Measurements from ENCODE around the gene ARHGEF12. TPM values are rescaled to one million over a fixed set of nuclear protein-coding genes. Genes with fewer than 3 reads are reported as not detected.
A peak's percentile ranks its signal among the peaks of the same experiment; 100 is the strongest.

The ARHGEF12 gene
- total RNA-seq, 1 donor from 2014 or later: 17.7 TPM

DNA sequence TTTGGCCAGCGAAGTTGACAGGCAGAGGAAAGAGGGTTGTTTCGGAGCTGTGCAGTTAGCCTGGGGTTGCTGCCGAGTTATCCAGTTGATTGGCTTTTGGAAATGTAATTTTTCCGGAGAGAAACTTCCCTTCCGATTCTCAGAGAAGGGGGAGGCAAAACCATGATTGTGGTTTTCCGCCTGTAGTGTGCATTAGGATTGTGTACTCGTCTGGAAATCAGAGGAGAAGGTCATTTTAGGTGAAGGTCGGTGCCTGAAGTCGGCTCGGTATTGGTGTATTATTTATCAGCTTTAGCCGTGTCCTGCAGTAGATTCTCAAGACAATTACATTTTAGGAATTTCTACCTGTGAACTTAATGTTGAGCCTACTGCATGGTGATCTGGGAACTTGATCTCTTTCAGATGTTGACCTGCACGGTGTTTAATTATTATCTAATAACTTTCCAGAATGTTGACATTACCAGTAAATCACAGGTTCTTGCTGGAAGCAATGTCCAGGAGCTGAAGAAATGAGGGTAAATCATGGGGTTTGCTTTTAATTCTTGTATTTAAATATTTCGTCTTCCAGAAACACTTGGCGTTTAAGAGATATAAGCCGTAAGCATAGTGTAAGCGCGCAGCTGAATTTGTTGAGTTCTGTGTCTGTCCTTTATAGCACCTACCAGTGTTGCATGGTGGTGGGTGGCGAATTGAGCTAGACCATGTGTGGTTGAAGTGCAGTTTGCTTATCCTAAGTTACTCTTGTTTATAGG lies 1.3 kb downstream of the ARHGEF12 start:
- H3K4me1 Mint-ChIP-seq (ENCODE audit: low read depth): peaks cover 37% of the 10 kb centered on the region
- DNase-seq (ENCODE audit: low spot score): no peak
- H3K27ac Mint-ChIP-seq: peak overlapping the region; percentile 53
- peaks cover 5% of the 10 kb centered on the region for H3K9me3 Mint-ChIP-seq
- H3K4me3 Mint-ChIP-seq (ENCODE audit: low read depth): peak overlapping the region; percentile 91
- H3K27me3 Mint-ChIP-seq (ENCODE audit: low read depth): peaks cover 61% of the 10 kb centered on the region
- intact Hi-C loops (cut with micrococcal nuclease): loop anchor here (10.0 kb wide), 1 partner anchor 347 kb away; no protein-coding TSS in a partner anchor
- H3K36me3 Mint-ChIP-seq (ENCODE audit: low read depth): peaks cover 13% of the 10 kb centered on the region

DNA sequence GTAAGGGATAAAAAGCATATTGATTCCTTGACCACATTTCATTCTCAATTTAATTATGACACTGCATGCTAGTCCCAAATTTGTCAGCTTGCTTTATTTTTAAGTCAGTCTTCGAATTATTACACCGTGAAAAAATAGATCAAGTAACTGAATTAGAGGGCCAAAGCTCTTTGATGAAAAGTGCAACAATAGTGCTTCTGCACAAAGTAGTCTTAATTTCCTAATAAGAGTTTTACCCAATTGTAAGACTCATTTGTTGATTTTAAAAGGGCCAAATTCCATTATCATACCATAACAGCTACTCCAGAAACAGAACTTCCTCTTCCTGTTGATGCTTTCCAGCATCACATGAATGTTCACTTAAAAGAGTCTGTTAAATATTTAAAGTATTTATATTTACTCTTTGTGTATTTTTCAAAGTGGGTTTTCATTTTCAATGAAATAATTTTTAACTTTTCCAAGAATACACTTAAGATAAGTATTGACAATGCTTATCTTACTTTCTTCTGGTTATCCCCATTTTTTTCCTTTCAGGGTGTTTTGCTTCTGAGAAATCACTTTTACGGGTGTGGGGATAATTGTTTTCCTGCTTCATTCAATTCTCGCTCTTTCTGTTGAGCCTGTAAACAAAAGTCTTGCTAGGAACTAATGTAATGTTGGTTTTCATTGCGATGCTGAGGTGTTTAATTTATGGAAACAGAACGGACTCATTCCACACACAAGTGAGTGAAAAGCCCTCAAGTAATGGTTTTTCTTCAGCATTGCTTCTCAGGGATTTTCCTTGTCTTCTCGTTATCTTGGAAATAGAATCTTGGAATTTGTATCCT lies 2.1 kb downstream of the ARHGEF12 start:
- DNase-seq (ENCODE audit: low spot score): no peak
- Mint-ChIP-seq H3K9me3 (peaks cover 6% of the 10 kb centered on the region), H3K36me3 (ENCODE audit: low read depth) (peaks cover 13% of the 10 kb centered on the region), H3K27me3 (ENCODE audit: low read depth) (peaks cover 58% of the 10 kb centered on the region), H3K4me1 (ENCODE audit: low read depth) (peaks cover 37% of the 10 kb centered on the region), H3K4me3 (ENCODE audit: low read depth) (peak overlapping the region; percentile 91), H3K27ac (no peak overlapping the region)
- intact Hi-C loops (cut with micrococcal nuclease): loop anchor here (10.0 kb wide), 1 partner anchor 346 kb away; no protein-coding TSS in a partner anchor

DNA sequence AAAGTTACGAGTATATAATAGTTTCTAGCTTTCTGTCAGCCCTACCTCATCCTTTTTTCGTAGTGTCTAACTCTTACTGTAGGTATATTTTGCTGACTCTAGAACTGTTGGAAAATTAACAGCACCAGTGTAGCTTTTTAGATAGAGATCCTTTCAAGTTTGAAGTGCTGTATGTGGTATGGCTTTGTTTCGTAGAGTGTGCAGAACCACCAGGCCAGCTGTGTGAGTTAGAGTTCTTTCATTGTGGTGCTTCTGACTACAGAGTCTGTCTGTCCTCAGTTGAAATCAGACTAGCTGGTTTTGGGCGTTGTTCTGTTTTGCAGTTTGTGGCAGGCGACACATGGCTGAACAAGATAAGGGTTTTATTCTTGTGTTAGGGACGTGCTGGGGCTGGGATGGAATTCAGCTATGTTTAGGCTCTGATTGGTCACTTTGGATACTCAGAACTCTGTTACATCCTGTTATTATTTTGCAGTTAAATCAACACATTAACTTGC lies 3.2 kb downstream of the ARHGEF12 start:
- Mint-ChIP-seq H3K9me3 (peaks cover 6% of the 10 kb centered on the region), H3K27me3 (ENCODE audit: low read depth) (peaks cover 55% of the 10 kb centered on the region), H3K27ac (no peak overlapping the region), H3K4me3 (ENCODE audit: low read depth) (no peak overlapping the region), H3K36me3 (ENCODE audit: low read depth) (peaks cover 13% of the 10 kb centered on the region), H3K4me1 (ENCODE audit: low read depth) (peaks cover 42% of the 10 kb centered on the region)
- intact Hi-C loops (cut with micrococcal nuclease): loop anchor here (10.0 kb wide), 1 partner anchor 345 kb away; no protein-coding TSS in a partner anchor
- DNase-seq (ENCODE audit: low spot score): no peak

DNA sequence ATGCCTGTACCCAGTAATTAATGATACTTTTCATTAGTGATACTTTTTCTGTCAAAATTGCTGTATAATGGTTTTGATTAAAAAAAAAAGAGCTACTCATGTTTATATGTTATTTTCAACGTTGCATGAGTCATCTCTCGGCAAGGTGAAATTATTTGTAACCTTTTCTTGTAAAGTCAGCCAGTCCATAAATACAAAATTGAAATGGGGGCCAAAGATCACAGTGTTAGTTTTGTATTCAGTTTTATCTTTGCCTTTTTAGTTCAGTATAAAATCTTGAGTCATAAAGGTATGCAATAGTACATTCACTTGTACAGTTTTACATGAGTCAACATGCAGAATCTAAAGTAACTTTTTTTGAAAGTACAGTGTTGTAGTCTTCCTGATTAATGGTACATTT lies 4.3 kb downstream of the ARHGEF12 start:
- intact Hi-C loops (cut with micrococcal nuclease): loop anchor here (10.0 kb wide), 1 partner anchor 694 kb away; no protein-coding TSS in a partner anchor
- H3K27me3 Mint-ChIP-seq (ENCODE audit: low read depth): peaks cover 55% of the 10 kb centered on the region
- H3K27ac Mint-ChIP-seq: no peak overlapping the region
- peaks cover 6% of the 10 kb centered on the region for H3K9me3 Mint-ChIP-seq
- peaks cover 13% of the 10 kb centered on the region for H3K36me3 Mint-ChIP-seq (ENCODE audit: low read depth)
- H3K4me1 Mint-ChIP-seq (ENCODE audit: low read depth): peaks cover 47% of the 10 kb centered on the region
- H3K4me3 Mint-ChIP-seq (ENCODE audit: low read depth): no peak overlapping the region
- DNase-seq (ENCODE audit: low spot score): no peak

DNA sequence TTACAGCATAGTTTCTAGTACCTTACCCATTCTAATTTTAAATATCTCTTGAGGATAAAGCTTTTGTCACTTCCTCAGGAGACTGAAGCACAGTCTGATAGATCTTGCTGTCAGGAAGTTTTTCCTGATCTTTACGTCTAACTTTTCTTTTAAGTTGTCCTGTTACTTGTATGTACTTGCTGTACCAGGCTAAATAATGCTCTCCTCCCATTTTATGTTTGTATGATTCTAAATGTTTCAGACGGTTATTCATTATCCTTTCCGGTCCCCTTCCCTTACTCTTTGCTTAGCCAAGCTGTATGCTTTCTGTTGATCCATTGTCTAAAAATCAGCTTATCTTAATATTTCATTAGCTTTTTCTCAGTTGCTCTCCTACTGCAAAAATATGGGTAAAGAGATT lies 6.0 kb downstream of the ARHGEF12 start:
- H3K4me3 Mint-ChIP-seq (ENCODE audit: low read depth): no peak overlapping the region

DNA sequence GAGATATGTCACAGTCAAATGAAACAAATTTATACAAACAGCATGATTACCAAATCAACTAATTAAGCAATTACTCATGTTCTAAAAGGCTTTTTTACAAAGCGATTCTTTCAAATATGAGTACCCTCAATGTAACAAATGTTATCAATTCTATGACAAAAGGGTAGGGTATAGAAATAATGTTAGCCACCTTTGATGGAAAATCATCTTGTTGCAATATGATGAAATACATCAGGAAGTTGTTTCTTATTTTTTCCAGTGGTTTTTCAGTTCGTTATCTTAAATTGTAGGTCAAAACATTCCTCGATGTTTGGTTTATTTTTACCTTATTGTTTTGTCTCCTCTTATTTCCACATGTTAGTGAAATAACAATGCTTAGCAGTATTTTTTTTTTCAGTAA lies 6.5 kb downstream of the ARHGEF12 start:
- Mint-ChIP-seq H3K27me3 (ENCODE audit: low read depth) (peaks cover 64% of the 10 kb centered on the region), H3K27ac (no peak overlapping the region), H3K4me3 (ENCODE audit: low read depth) (no peak overlapping the region), H3K9me3 (peaks cover 6% of the 10 kb centered on the region), H3K4me1 (ENCODE audit: low read depth) (peaks cover 43% of the 10 kb centered on the region), H3K36me3 (ENCODE audit: low read depth) (peaks cover 13% of the 10 kb centered on the region)
- DNase-seq (ENCODE audit: low spot score): no peak
- intact Hi-C loops (cut with micrococcal nuclease): loop anchor here (10.0 kb wide), 1 partner anchor 692 kb away; no protein-coding TSS in a partner anchor

More for the DNA sequence above, 6.0 kb downstream of the ARHGEF12 start:
- peaks cover 64% of the 10 kb centered on the region for H3K27me3 Mint-ChIP-seq (ENCODE audit: low read depth)
- peaks cover 46% of the 10 kb centered on the region for H3K4me1 Mint-ChIP-seq (ENCODE audit: low read depth)
- no peak overlapping the region for H3K27ac Mint-ChIP-seq
- intact Hi-C loops (cut with micrococcal nuclease): loop anchor here (10.0 kb wide), 1 partner anchor 693 kb away; no protein-coding TSS in a partner anchor
- peaks cover 13% of the 10 kb centered on the region for H3K36me3 Mint-ChIP-seq (ENCODE audit: low read depth)
- no peak for DNase-seq (ENCODE audit: low spot score)
- peaks cover 6% of the 10 kb centered on the region for H3K9me3 Mint-ChIP-seq

DNA sequence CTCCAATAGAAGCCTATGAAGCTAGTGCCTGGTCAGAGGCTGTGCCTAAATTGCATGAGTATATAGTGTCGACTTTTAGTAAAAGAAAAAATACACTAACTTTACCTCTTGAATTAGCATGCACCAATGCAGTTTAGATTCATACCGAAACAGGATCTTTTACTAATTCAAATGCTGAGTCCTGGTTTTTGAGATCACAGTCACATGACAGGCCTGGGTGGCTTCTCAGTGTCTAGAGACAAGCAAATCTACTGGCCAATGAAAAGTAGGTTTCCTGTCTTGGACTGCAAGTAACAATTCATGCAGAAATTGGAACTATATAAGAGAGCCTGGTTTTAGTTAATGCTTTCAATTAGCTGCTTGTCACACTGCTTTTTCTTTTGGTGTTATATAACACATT lies 7.2 kb downstream of the ARHGEF12 start:
- H3K27me3 Mint-ChIP-seq (ENCODE audit: low read depth): peaks cover 59% of the 10 kb centered on the region
- no peak overlapping the region for H3K4me3 Mint-ChIP-seq (ENCODE audit: low read depth)
- peaks cover 38% of the 10 kb centered on the region for H3K4me1 Mint-ChIP-seq (ENCODE audit: low read depth)
- no peak for DNase-seq (ENCODE audit: low spot score)
- H3K36me3 Mint-ChIP-seq (ENCODE audit: low read depth): peaks cover 8% of the 10 kb centered on the region
- H3K27ac Mint-ChIP-seq: no peak overlapping the region
- peaks cover 6% of the 10 kb centered on the region for H3K9me3 Mint-ChIP-seq
- intact Hi-C loops (cut with micrococcal nuclease): loop anchor here (10.0 kb wide), 1 partner anchor 691 kb away; no protein-coding TSS in a partner anchor

DNA sequence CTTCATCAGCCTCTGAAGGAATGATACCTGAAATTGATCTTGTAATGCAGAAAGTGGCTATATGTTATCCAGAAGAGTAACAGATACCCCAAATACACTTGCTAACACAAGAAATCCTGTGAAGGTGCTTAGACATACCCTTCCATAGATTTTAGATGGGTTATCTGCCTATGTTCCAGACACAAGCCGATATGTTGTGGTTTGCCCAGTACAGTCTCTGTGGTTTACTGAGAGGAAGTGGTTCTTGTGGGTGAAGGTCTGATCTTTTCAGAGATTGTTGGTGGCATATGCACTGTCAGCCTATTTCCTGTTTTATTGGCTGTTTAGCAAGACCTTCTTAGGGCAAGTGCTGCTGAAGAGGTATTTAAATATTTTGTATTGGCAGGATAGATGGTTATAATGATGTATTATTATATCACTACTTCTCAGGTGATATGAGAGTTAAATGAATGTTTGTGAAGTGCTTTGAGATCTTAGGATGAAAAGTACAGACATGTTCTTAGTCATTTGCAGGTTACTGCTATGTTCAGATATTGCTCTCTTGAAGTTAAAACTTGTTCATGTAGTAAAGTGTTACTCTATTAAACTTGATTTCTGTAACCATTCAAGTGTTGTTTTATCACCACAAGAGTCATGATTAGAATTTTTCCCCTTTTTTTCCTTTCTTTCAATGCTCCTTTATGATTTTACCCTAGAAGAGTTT lies 8.2 kb downstream of the ARHGEF12 start:
- Mint-ChIP-seq H3K9me3 (peaks cover 6% of the 10 kb centered on the region), H3K27me3 (ENCODE audit: low read depth) (peaks cover 59% of the 10 kb centered on the region), H3K4me3 (ENCODE audit: low read depth) (peak overlapping the region; percentile 23)

DNA sequence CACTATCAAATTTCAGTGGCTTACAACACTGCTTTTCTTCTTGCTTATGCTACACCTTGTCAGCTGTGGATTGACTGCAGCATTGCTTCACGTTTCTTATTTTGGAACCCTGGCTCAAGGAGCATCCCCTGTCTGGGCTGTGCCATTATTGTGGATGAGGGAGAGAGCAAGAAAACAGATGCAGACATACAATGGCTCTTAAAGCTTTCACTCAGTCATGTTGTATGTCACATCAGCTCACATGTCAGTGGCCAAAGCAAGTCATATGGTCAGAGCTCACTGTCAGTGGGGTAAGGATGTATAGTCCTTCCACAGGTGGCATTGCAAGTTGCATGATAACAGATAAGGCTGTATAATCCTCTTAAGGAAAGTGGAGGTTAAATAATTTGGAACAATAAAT lies 10.0 kb downstream of the ARHGEF12 start:
- no peak for DNase-seq (ENCODE audit: low spot score)
- Mint-ChIP-seq H3K27me3 (ENCODE audit: low read depth) (peaks cover 58% of the 10 kb centered on the region), H3K4me1 (ENCODE audit: low read depth) (peaks cover 27% of the 10 kb centered on the region), H3K36me3 (ENCODE audit: low read depth) (peaks cover 5% of the 10 kb centered on the region), H3K9me3 (peaks cover 6% of the 10 kb centered on the region), H3K4me3 (ENCODE audit: low read depth) (no peak overlapping the region), H3K27ac (no peak overlapping the region)
- intact Hi-C loops (cut with micrococcal nuclease): loop anchor here (10.0 kb wide), 1 partner anchor 689 kb away; no protein-coding TSS in a partner anchor

More for the DNA sequence above, 8.2 kb downstream of the ARHGEF12 start:
- Mint-ChIP-seq H3K36me3 (ENCODE audit: low read depth) (peaks cover 8% of the 10 kb centered on the region), H3K4me1 (ENCODE audit: low read depth) (peaks cover 37% of the 10 kb centered on the region), H3K27ac (peak overlapping the region; percentile 9)
- DNase-seq (ENCODE audit: low spot score): peak; percentile 62
- intact Hi-C loops (cut with micrococcal nuclease): loop anchor here (1.0 to 10.0 kb wide), 3 partner anchors 8 to 690 kb away; partner anchors contain the start of gene ARHGEF12

DNA sequence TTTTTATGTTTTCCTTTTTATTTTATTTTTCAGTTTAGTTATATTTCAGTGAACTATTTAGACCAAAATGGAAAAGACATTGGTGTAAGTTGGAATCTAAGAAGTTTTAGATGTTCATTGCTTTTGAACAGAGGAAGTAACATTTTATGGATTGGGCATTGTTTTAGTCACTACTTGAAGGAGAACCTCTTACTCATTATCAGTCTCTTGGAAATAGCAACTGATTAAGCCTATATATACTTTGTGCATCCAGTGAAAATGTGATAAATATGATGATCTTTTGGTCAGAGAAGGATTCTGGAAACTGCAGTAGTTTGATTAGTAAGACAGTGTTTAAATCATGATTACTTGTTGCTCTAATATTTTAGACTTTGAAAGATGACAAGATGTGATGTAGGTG lies 14.4 kb downstream of the ARHGEF12 start:
- intact Hi-C loops (cut with micrococcal nuclease): no loop called here
- Mint-ChIP-seq H3K27me3 (ENCODE audit: low read depth) (peaks cover 67% of the 10 kb centered on the region), H3K9me3 (no peaks in the 10 kb centered on the region), H3K36me3 (ENCODE audit: low read depth) (no peaks in the 10 kb centered on the region), H3K27ac (no peak overlapping the region), H3K4me3 (ENCODE audit: low read depth) (no peak overlapping the region), H3K4me1 (ENCODE audit: low read depth) (peaks cover 5% of the 10 kb centered on the region)
- DNase-seq (ENCODE audit: low spot score): no peak

DNA sequence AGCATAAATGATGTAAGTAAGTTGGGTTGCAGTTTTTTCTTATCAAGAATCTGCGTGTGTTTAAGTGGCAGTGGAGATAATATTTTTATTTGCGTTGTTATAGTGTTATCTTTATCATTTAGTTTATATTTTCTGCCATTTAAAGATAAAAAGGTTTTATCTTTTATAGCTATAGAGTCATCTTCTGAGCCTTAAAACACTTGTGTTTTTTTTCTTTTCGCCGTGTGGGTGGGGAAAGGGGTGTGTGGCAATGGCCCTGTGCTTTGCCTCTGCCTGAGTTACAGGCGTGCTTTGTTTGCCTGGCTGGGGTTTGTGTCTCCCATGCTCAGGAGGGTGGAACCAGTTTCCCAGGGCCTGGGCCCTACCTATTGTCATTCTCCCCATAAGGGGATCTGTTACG lies 16.2 kb downstream of the ARHGEF12 start:
- DNase-seq (ENCODE audit: low spot score): no peak
- peaks cover 2% of the 10 kb centered on the region for H3K4me1 Mint-ChIP-seq (ENCODE audit: low read depth)
- peaks cover 57% of the 10 kb centered on the region for H3K27me3 Mint-ChIP-seq (ENCODE audit: low read depth)
- intact Hi-C loops (cut with micrococcal nuclease): no loop called here
- no peak overlapping the region for H3K27ac Mint-ChIP-seq
- H3K9me3 Mint-ChIP-seq: no peaks in the 10 kb centered on the region
- no peaks in the 10 kb centered on the region for H3K36me3 Mint-ChIP-seq (ENCODE audit: low read depth)
- no peak overlapping the region for H3K4me3 Mint-ChIP-seq (ENCODE audit: low read depth)

DNA sequence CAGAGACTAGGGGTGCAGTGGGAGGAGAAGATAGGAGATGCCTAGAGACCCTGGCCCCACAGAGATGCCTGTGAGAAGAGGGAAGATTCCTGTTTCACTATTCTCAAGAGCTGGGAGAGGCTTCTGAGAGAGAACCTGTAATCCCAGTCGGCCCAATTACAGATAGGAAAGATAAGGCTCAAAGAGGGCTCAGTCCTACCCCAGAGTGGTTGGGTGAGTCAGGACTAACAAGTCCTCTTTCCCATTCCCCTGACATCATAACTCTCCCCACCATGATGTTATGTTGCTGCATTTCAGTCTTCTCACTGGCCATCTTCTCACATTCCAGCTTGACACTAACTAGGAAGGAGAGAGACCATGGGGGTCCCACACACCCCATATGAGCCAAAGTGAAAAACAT lies 17.9 kb downstream of the ARHGEF12 start:
- intact Hi-C loops (cut with micrococcal nuclease): no loop called here

More for the DNA sequence above, 17.9 kb downstream of the ARHGEF12 start:
- Mint-ChIP-seq H3K4me3 (ENCODE audit: low read depth) (no peak overlapping the region), H3K27ac (no peak overlapping the region), H3K27me3 (ENCODE audit: low read depth) (peaks cover 61% of the 10 kb centered on the region), H3K4me1 (ENCODE audit: low read depth) (no peaks in the 10 kb centered on the region), H3K36me3 (ENCODE audit: low read depth) (no peaks in the 10 kb centered on the region), H3K9me3 (no peaks in the 10 kb centered on the region)
- no peak for DNase-seq (ENCODE audit: low spot score)
